ENCODE measurements around the gene OPN1MW.
"Not testable (repeated sequence)": the region's sequence is repeated elsewhere in the genome, so short reads cannot be mapped to it uniquely, and the experiment has no call there.

The OPN1MW gene

DNA sequence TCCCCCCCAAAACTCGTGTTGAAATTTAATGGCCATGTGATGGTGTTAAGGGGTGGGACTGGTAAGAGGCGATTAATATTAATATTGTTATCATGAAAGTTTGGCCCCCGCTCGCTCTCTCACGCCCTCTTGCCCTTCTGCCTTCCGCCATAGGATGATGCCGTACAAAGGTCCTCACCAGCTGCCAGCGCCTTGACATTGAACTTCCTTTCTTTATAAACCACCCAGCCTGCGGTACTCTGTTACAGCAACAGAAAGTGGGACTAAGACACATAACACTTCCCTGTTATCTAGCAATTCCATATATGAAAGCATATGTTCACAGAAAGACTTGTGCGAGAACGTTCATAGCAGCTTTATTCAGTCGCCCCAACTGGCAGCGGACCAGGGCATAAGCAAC lies 14.0 kb upstream of the OPN1MW start:
- not testable (repeated sequence) for H3K27ac ChIP-seq (ENCODE audit: low read length); DNase-seq; H3K9me2 ChIP-seq (replicated peaks; ENCODE audit: insufficient read depth, low read length); H3F3A ChIP-seq (ENCODE audit: insufficient read depth, low read length); H3K4me3 ChIP-seq (ENCODE audit: low read length); H4K20me1 ChIP-seq (ENCODE audit: insufficient read depth, low read length); H2AFZ ChIP-seq (ENCODE audit: low read length); H3K36me3 ChIP-seq (replicated peaks; ENCODE audit: insufficient read depth, low read length); H3K79me2 ChIP-seq (ENCODE audit: low read length); H3K4me2 ChIP-seq (ENCODE audit: low read depth, low read length); H3K4me1 ChIP-seq (ENCODE audit: low read length); H3K27me3 ChIP-seq (replicated peaks; ENCODE audit: insufficient read depth, low read length); H3K9me3 ChIP-seq (replicated peaks; ENCODE audit: insufficient read depth, low read length); H3K9ac ChIP-seq (ENCODE audit: low read length)

- H3K27ac ChIP-seq (ENCODE audit: low read length); H3K9ac ChIP-seq (ENCODE audit: low read length); H2AFZ ChIP-seq (ENCODE audit: low read length); H3K9me3 ChIP-seq (replicated peaks; ENCODE audit: insufficient read depth, low read length); H3K4me1 ChIP-seq (ENCODE audit: low read length); H3F3A ChIP-seq (ENCODE audit: insufficient read depth, low read length); H3K9me2 ChIP-seq (replicated peaks; ENCODE audit: insufficient read depth, low read length); H3K4me3 ChIP-seq (ENCODE audit: low read length); H4K20me1 ChIP-seq (ENCODE audit: insufficient read depth, low read length); H3K36me3 ChIP-seq (replicated peaks; ENCODE audit: insufficient read depth, low read length); H3K27me3 ChIP-seq (replicated peaks; ENCODE audit: insufficient read depth, low read length); H3K4me2 ChIP-seq (ENCODE audit: low read depth, low read length); DNase-seq; H3K79me2 ChIP-seq (ENCODE audit: low read length): not testable (repeated sequence)
These were observed 9.9 kb upstream of the OPN1MW start for GRCh38 chrX:154172535-154172943.

DNA sequence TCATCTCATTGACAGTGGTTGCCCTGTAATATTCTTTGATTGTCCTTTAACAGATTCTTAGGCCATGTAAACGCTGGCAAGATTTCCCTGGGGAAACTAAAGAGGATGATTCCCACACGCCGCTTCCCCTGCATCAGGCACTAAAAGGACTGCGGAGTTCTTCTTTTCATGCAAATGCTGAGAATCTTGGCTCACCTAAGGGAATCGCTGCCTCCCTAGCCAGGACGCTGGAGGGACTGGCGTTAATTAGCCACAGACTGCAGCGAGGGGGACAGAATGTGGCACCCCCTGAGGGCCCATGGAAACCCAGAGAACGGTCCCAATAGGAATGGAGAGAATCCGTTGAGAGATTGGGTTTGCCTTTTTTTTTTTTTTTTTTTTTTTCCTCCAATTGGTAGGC lies 8.0 kb upstream of the OPN1MW start:
- H3K79me2 ChIP-seq (ENCODE audit: low read length); H3K36me3 ChIP-seq (replicated peaks; ENCODE audit: insufficient read depth, low read length); DNase-seq; H3K9me2 ChIP-seq (replicated peaks; ENCODE audit: insufficient read depth, low read length); H4K20me1 ChIP-seq (ENCODE audit: insufficient read depth, low read length); H3K27ac ChIP-seq (ENCODE audit: low read length); H3K9me3 ChIP-seq (replicated peaks; ENCODE audit: insufficient read depth, low read length); H3K4me2 ChIP-seq (ENCODE audit: low read depth, low read length); H3K4me1 ChIP-seq (ENCODE audit: low read length); H3F3A ChIP-seq (ENCODE audit: insufficient read depth, low read length); H2AFZ ChIP-seq (ENCODE audit: low read length); H3K4me3 ChIP-seq (ENCODE audit: low read length); H3K9ac ChIP-seq (ENCODE audit: low read length); H3K27me3 ChIP-seq (replicated peaks; ENCODE audit: insufficient read depth, low read length): not testable (repeated sequence)

GRCh38 chrX:154183794-154184193 lies 1.4 kb downstream of the OPN1MW start:
- DNase-seq; H3K79me2 ChIP-seq (ENCODE audit: low read length); H3K9me3 ChIP-seq (replicated peaks; ENCODE audit: insufficient read depth, low read length); H3K36me3 ChIP-seq (replicated peaks; ENCODE audit: insufficient read depth, low read length); H3F3A ChIP-seq (ENCODE audit: insufficient read depth, low read length); H3K9me2 ChIP-seq (replicated peaks; ENCODE audit: insufficient read depth, low read length); H3K27me3 ChIP-seq (replicated peaks; ENCODE audit: insufficient read depth, low read length); H3K4me1 ChIP-seq (ENCODE audit: low read length); H3K9ac ChIP-seq (ENCODE audit: low read length); H3K4me2 ChIP-seq (ENCODE audit: low read depth, low read length); H4K20me1 ChIP-seq (ENCODE audit: insufficient read depth, low read length); H2AFZ ChIP-seq (ENCODE audit: low read length); H3K4me3 ChIP-seq (ENCODE audit: low read length); H3K27ac ChIP-seq (ENCODE audit: low read length): not testable (repeated sequence)

DNA sequence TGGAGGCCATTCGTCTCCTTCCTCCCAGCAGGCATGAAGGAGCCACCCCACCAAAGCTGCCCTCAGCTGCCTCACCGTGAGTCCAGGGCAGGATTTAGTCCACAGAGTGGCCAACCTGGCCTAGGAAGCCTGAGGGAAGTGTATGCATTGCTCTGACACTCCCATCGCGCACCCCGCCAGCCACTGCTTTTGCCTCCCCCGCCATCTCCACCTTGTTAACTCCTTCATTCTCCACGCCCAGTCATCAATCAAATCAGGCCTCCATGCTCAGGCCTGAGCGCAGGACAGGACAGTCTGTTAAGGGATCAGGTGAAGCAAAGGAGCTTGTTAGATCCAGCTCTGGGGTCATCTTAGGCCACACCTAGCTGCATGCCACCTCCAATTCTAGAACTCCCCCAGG lies 10.4 kb downstream of the OPN1MW start:
- not testable (repeated sequence) for H4K20me1 ChIP-seq (ENCODE audit: insufficient read depth, low read length); H3K4me2 ChIP-seq (ENCODE audit: low read depth, low read length); H3K79me2 ChIP-seq (ENCODE audit: low read length); H3K9me2 ChIP-seq (replicated peaks; ENCODE audit: insufficient read depth, low read length); H3K27ac ChIP-seq (ENCODE audit: low read length); H3K4me3 ChIP-seq (ENCODE audit: low read length); H3K27me3 ChIP-seq (replicated peaks; ENCODE audit: insufficient read depth, low read length); H2AFZ ChIP-seq (ENCODE audit: low read length); H3F3A ChIP-seq (ENCODE audit: insufficient read depth, low read length); DNase-seq; H3K36me3 ChIP-seq (replicated peaks; ENCODE audit: insufficient read depth, low read length); H3K9ac ChIP-seq (ENCODE audit: low read length); H3K9me3 ChIP-seq (replicated peaks; ENCODE audit: insufficient read depth, low read length); H3K4me1 ChIP-seq (ENCODE audit: low read length)

DNA sequence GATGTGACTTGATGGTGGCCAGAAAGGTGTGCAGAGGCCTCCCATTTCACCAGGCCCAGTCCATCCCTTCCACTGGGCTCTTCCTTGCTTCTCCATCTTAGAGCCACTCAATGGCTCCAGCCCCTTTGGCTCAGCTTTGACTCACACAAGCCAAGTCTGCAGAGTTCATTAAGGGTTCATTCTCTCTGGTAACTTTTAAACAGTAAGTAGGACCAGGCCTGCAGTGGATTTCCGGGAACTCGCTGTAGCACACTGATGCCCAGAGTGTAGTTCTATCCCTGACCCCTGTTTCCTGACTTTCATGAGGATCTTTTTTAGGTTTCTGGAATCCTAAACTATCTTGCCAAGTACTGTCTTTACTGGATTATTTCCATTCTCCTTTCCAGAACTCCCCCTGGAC lies 11.9 kb downstream of the OPN1MW start:
- H3K9me2 ChIP-seq (replicated peaks; ENCODE audit: insufficient read depth, low read length); H3K27me3 ChIP-seq (replicated peaks; ENCODE audit: insufficient read depth, low read length); H2AFZ ChIP-seq (ENCODE audit: low read length); DNase-seq; H3K4me2 ChIP-seq (ENCODE audit: low read depth, low read length); H3K4me1 ChIP-seq (ENCODE audit: low read length); H3K9ac ChIP-seq (ENCODE audit: low read length); H3K27ac ChIP-seq (ENCODE audit: low read length); H3K4me3 ChIP-seq (ENCODE audit: low read length); H4K20me1 ChIP-seq (ENCODE audit: insufficient read depth, low read length); H3K9me3 ChIP-seq (replicated peaks; ENCODE audit: insufficient read depth, low read length); H3F3A ChIP-seq (ENCODE audit: insufficient read depth, low read length); H3K79me2 ChIP-seq (ENCODE audit: low read length); H3K36me3 ChIP-seq (replicated peaks; ENCODE audit: insufficient read depth, low read length): not testable (repeated sequence)

DNA sequence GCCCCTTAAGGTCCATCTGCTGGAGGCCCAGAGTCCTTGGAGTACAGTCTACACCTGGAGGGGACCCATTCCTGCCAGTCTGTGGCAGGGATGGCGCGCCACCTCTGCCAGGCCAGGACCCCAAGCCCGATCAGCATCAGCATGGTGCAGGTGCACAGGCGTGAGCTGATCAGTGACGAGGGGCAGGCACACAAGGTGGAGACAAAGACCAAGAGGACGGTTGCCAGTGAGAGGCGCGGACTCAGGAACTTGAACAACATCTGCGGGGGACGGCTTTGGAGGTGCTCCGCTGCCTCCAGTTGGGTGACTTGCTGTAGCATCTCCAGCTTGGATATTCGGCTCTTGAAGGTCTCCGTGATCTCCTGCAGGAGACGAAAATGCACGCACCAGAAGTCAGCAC lies 14.1 kb downstream of the OPN1MW start:
- not testable (repeated sequence) for H3F3A ChIP-seq (ENCODE audit: insufficient read depth, low read length); H3K9me3 ChIP-seq (replicated peaks; ENCODE audit: insufficient read depth, low read length); H3K4me1 ChIP-seq (ENCODE audit: low read length); H3K79me2 ChIP-seq (ENCODE audit: low read length); H3K9me2 ChIP-seq (replicated peaks; ENCODE audit: insufficient read depth, low read length); H3K4me3 ChIP-seq (ENCODE audit: low read length); H2AFZ ChIP-seq (ENCODE audit: low read length); H4K20me1 ChIP-seq (ENCODE audit: insufficient read depth, low read length); H3K27ac ChIP-seq (ENCODE audit: low read length); H3K27me3 ChIP-seq (replicated peaks; ENCODE audit: insufficient read depth, low read length); H3K36me3 ChIP-seq (replicated peaks; ENCODE audit: insufficient read depth, low read length); DNase-seq; H3K4me2 ChIP-seq (ENCODE audit: low read depth, low read length); H3K9ac ChIP-seq (ENCODE audit: low read length)

DNA sequence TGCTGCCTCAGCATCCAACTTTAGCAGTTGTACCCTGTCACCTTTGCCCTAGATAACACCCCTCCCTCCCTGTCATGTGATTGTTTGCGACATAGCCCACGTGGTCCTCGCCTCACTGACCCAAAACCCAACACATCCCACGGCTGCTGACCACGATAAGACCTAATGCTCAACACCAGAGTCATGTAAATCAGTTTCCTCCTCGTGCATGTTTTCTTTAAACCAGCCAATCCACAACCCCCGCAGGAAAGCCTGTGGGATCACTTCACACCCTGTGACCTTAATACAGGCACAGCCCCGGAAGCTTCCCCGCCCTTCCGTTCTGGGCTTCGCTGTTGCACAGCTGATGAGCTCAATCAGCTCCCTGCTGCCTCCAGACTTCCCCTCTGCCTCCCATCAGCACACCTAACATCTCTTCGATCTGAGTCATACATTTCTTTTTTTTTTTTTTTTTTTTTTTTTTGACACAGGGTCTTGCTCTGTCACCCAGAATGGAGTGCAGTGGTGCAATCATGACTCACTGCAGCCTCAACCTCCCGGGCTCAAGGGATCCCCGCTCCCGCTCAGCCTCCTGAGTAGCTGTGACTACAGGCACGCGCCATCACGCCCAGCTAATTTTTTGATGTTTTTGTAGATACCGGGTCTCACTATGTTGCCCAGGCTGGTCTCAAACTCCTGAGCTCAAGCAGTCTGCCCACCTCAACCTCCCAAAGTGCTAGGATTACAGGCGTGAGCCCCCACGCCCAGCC lies 27.4 kb downstream of the OPN1MW start:
- H4K20me1 ChIP-seq (ENCODE audit: insufficient read depth, low read length); H3K27ac ChIP-seq (ENCODE audit: low read length); H2AFZ ChIP-seq (ENCODE audit: low read length); H3K9me3 ChIP-seq (replicated peaks; ENCODE audit: insufficient read depth, low read length); H3K36me3 ChIP-seq (replicated peaks; ENCODE audit: insufficient read depth, low read length); H3K79me2 ChIP-seq (ENCODE audit: low read length); H3F3A ChIP-seq (ENCODE audit: insufficient read depth, low read length); DNase-seq; H3K4me3 ChIP-seq (ENCODE audit: low read length); H3K4me2 ChIP-seq (ENCODE audit: low read depth, low read length); H3K27me3 ChIP-seq (replicated peaks; ENCODE audit: insufficient read depth, low read length); H3K4me1 ChIP-seq (ENCODE audit: low read length); H3K9me2 ChIP-seq (replicated peaks; ENCODE audit: insufficient read depth, low read length); H3K9ac ChIP-seq (ENCODE audit: low read length): not testable (repeated sequence)

Measured in MM.1S (cell line).